NT2/D1 (cell line): ENCODE results near the gene DPH7.
"Not testable (repeated sequence)": the region's sequence is repeated elsewhere in the genome, so short reads cannot be mapped to it uniquely, and the experiment has no call there.

Source experiments
- DNase-seq: peaks from one replicate; pipeline ENCODE4 v3.0.0-alpha.2; 2011; ENCODE audit warnings: low read depth, low spot score
- H3K27me3 ChIP-seq: 2 replicates; pipeline ENCODE4 v1.6.0; 2011; ENCODE audit warnings: mild to moderate bottlenecking; ENCODE audit not compliant: insufficient read length, insufficient read depth
- H3K36me3 ChIP-seq: 2 replicates; pipeline ENCODE4 v1.6.1; 2011; ENCODE audit warnings: mild to moderate bottlenecking, low read length, mixed read lengths; ENCODE audit not compliant: insufficient read depth, insufficient read length
- H3K4me1 ChIP-seq: 2 replicates; pipeline ENCODE4 v1.5.1; 2011; ENCODE audit not compliant: insufficient read depth, insufficient read length
- H3K4me3 ChIP-seq: 2 replicates; pipeline ENCODE4 v1.5.1; 2011; ENCODE audit warnings: low read depth; ENCODE audit not compliant: insufficient read length
- H3K9ac ChIP-seq: 2 replicates; pipeline ENCODE4 v1.6.0; 2011; ENCODE audit warnings: low read depth; ENCODE audit not compliant: insufficient read length
- H3K9me3 ChIP-seq: 2 replicates; pipeline ENCODE4 v1.5.1; 2011; ENCODE audit warnings: mild to moderate bottlenecking, low read length; ENCODE audit not compliant: insufficient read depth
- SUZ12 ChIP-seq: IDR thresholded peaks from 2 replicates; pipeline ENCODE4 v1.6.1; 2011; ENCODE audit not compliant: insufficient read length, insufficient read depth; ENCODE audit errors: extremely low read depth
- YY1 ChIP-seq: IDR thresholded peaks from 2 replicates; pipeline ENCODE4 v1.6.1; 2011; ENCODE audit not compliant: insufficient read length, insufficient read depth
- ZNF274 ChIP-seq: IDR thresholded peaks from 2 replicates; pipeline ENCODE4 v1.6.1; 2011; ENCODE audit warnings: mild to moderate bottlenecking, low read depth, low read length

The DPH7 gene

DNA sequence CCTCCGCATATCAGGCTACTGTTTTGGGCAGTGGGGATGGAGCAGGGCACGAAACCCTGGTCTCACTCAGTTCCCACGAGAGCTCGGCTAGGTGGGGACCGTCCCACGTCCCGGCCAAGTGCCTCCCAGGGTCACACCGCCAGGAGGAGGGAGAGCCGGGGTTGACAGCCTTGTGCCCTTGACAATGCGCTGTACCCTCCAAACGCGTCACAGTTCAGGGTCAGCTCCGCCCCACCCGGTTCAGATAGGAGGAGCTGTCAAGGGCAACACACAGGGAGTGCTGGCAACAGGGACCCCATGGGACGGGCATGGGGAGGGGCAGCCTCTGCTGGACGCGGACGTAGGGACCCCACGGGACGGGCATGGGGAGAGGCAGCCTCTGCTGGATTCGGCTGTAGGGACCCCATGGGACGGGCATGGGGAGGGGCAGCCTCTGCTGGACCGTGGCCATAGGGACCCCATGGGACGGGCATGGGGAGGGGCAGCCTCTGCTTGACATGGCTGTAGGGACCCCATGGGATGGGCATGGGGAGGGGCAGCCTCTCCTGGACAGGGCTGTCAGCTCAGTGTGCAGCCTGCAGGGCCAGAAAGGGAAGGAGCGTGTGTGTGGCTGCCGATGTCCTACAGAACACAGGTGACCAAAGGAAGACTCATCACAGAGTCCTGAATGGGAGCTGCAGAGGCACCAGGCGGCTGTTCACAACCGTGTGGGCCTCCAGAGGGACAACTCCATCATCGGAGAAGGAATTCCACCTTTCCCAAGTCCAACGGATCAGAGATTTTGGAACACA lies 57.9 kb downstream of the DPH7 start:
- Histone ChIP-seq H3K36me3 (no peaks in the 10 kb centered on the region), H3K9ac (no peak overlapping the region), H3K9me3 (no peaks in the 10 kb centered on the region; the same call in 1 of the 2 replicates), H3K27me3 (no peaks in the 10 kb centered on the region), H3K4me3 (no peak overlapping the region), H3K4me1 (peaks cover 3% of the 10 kb centered on the region)
- no peak for DNase-seq
- TF ChIP-seq YY1: no peak
- no peak for TF ChIP-seq SUZ12
- TF ChIP-seq ZNF274: no peak

DNA sequence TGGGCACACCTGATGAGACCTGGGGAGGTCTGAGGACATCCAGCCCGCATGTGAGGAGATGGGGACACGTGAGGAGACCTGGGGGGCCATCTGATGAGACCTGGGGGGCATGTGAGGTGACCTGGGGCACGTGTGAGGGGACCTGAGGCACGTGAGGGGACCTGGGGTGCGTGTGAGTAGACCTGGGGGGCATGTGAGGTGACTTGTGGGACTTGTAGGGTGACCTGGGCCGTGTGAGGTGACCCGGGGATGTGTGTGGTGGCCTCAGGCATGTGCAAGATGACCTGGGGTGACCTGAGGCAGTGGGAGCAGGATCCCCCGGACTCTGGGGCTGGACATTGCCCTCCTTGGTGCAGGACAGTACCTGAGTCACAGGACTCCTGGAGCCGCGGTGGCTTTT lies 59.2 kb downstream of the DPH7 start:
- Histone ChIP-seq H3K4me3 (no peak overlapping the region), H3K36me3 (no peaks in the 10 kb centered on the region), H3K4me1 (peaks cover 4% of the 10 kb centered on the region), H3K9ac (no peak overlapping the region), H3K9me3 (no peaks in the 10 kb centered on the region; the same call in 1 of the 2 replicates), H3K27me3 (no peaks in the 10 kb centered on the region)
- DNase-seq: no peak
- no peak for TF ChIP-seq SUZ12
- TF ChIP-seq ZNF274: no peak
- no peak for TF ChIP-seq YY1

DNA sequence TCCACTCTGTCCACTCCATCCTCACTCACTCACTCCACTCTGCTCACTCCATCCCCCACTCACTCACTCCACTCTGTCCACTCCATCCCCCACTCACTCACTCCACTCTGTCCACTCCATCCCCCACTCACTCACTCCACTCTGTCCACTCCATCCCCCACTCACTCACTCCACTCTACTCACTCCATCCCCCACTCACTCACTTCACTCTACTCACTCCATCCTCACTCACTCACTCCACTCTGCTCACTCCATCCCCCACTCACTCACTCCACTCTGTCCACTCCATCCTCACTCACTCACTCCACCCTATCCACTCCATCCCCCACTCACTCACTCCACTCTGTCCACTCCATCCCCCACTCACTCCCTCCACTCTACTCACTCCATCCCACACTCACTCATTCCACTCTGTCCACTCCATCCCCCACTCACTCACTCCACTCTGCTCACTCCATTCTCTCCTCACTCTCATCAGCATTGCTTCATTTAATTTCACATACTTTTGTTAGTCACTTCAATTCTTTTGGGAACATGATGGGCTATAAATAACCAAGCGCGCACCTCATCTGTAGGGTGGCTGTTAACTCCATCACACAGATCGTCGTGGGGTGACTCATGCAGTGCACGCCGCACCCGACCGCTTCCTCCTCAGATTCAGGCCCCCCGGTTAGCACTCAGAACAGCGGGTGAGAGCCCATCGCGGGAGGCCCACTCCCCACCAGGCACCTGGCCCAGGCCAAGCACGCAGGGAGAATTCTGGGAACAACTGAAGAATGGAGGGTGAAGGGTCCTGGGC lies 59.9 kb downstream of the DPH7 start:
- DNase-seq, H3K9me3 ChIP-seq, H3K9ac ChIP-seq, H3K27me3 ChIP-seq, H3K4me1 ChIP-seq, H3K36me3 ChIP-seq, H3K4me3 ChIP-seq: not testable (repeated sequence)

DNA sequence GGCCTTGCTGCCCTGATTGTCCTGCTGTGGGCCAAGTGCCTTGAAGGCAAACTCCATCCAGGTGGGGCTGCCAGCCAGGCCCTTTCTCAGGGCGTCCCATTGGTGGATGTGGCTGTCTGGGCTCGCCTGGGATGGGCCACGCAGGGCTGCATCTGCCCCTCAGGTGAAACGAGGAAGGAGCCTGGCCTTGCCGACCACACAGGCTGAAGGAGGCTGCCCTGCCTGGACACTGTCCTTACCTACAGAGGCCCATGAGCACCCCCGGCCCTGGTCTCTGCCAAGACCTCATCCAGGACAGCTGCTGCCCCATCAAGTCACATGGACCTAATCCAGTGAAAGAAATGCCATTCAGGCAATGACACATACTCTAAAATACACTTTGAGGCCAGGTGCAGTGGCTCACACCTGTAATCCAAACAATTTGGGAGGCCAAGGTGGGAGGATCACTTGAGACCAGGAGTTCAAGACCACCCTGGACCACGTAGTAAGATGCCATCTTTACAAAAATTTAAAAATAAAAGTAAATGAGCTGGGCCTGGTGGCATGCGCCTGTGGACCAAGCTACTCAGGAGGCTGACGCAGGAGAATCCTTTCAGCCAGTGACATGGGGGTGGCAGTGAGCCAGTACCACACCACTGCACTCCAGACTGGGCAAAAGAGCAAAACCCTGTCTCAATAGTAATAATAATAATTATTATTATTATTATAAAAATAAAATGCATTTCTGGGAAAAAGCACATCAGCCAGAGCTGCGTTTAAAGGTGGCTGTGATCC lies 62.4 kb downstream of the DPH7 start:
- no peaks in the 10 kb centered on the region for H3K27me3 ChIP-seq
- H3K36me3 ChIP-seq: no peaks in the 10 kb centered on the region
- H3K4me1 ChIP-seq: peaks cover 4% of the 10 kb centered on the region
- H3K9ac ChIP-seq: no peak overlapping the region
- no peak for DNase-seq
- no peaks in the 10 kb centered on the region for H3K9me3 ChIP-seq
- no peak overlapping the region for H3K4me3 ChIP-seq
- no peak for TF ChIP-seq ZNF274
- no peak for TF ChIP-seq YY1
- no peak for TF ChIP-seq SUZ12

DNA sequence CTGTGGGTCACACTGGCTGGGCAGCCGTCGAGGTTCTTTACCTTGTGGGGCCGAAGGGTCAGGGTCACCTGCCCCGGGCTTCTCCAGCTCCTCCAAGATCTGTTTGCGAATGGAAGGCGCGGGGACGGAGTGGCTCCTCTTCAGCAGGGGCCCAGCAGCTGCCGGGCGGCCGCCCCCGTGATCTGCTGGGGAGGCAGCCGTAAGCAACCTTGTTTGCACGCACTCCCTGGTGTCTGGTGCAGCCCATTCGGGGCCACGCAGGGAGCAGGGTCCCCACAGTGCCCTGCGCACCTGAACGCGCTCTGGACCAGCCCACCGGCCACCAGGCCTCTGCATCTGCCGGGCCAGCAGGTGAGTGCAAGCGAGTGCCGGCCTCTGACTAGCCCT lies 63.4 kb downstream of the DPH7 start:
- no peak overlapping the region for H3K9ac ChIP-seq
- DNase-seq: no peak
- TF ChIP-seq YY1 (no peak), ZNF274 (no peak), SUZ12 (no peak)

DNA sequence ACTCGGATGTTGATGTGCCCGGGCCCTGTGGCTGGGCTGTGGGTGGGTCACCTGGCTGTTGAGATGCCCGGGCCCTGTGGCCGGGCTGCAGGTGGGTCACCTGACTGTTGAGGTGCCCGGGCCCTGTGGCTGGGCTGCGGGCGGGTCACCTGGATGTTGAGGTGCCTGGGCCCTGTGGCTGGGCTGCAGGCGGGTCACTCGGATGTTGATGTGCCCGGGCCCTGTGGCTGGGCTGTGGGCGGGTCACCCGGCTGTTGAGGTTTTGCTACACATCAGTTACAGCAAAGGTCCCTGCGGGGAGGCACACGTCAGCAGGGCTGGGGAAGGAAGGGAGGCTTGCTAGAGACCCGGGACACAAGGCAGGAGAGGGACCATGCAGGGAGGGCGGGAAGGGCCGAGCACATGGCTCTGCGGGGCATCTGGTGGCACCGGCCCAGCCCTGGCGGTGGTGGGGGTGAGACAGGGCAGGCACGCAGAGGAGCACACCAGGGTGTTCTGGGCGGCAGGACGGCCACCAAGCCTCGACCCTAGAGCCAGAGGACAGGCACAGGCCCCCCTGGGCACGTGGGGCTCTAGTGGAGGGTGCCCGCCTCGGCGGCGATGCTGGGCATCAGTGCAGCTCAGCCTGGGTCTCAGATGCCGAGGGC lies 63.9 kb downstream of the DPH7 start:
- H3K9me3 ChIP-seq: no peaks in the 10 kb centered on the region
- TF ChIP-seq SUZ12: no peak
- no peak for TF ChIP-seq YY1
- TF ChIP-seq ZNF274: no peak
- no peak overlapping the region for H3K4me3 ChIP-seq
- peaks cover 4% of the 10 kb centered on the region for H3K4me1 ChIP-seq
- no peak for DNase-seq
- H3K27me3 ChIP-seq: no peaks in the 10 kb centered on the region
- no peak overlapping the region for H3K9ac ChIP-seq
- H3K36me3 ChIP-seq: no peaks in the 10 kb centered on the region

More for the DNA sequence above, 63.4 kb downstream of the DPH7 start:
- no peaks in the 10 kb centered on the region for H3K36me3 ChIP-seq
- no peaks in the 10 kb centered on the region for H3K9me3 ChIP-seq
- peaks cover 4% of the 10 kb centered on the region for H3K4me1 ChIP-seq
- H3K4me3 ChIP-seq: no peak overlapping the region
- no peaks in the 10 kb centered on the region for H3K27me3 ChIP-seq

DNA sequence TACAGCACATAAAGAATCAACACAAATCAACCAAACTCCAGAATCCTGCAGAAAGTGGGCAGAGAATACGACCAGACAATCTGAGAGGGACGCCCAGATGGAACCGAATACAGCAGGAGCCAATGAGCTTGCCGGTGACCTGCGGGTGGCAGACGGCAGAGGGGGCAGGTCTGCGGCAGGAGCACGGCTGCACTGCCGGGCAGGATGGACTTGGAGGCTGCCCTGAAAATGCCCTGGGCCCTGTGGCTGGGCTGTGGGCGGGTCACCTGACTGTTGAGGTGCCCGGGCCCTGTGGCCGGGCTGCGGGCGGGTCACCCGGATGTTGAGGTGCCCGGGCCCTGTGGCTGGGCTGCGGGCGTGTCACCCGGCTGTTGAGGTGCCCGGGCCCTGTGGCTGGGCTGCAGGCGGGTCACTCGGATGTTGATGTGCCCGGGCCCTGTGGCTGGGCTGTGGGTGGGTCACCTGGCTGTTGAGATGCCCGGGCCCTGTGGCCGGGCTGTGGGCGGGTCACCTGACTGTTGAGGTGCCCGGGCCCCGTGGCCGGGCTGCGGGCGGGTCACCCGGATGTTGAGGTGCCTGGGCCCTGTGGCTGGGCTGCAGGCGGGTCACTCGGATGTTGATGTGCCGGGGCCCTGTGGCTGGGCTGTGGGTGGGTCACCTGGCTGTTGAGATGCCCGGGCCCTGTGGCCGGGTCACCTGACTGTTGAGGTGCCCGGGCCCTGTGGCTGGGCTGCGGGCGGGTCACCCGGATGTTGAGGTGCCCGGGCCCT lies 64.7 kb downstream of the DPH7 start:
- DNase-seq, H3K36me3 ChIP-seq, H3K9ac ChIP-seq, H3K4me3 ChIP-seq, H3K27me3 ChIP-seq, H3K9me3 ChIP-seq, H3K4me1 ChIP-seq: not testable (repeated sequence)

DNA sequence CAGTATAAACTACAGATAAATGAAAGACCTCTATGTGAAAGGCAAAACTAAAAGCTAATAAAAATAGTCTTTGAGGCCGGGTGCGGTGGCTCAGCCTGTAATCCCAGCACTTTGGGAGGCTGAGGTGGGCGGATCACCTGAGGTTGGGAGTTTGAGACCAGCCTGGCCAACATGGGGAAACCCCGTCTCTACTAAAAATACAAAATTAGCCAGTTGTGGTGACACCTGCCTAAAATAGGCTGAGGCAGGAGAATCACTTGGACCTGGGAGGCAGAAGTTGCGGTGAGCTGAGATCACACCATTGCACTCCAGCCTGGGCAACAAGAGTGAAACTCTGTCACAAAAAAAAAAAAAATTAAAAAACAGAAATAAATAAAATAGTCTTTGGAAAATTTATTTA lies 65.6 kb downstream of the DPH7 start:
- not testable (repeated sequence) for H3K36me3 ChIP-seq, H3K4me3 ChIP-seq, H3K4me1 ChIP-seq, H3K9ac ChIP-seq, H3K27me3 ChIP-seq, H3K9me3 ChIP-seq, DNase-seq
